H9 (cell line): ENCODE results near the gene PLD1. TPM values are rescaled to one million over a fixed set of nuclear protein-coding genes. Genes with fewer than 3 reads are reported as not detected.

Source experiments
- DNase-seq: peaks from one replicate; pipeline ENCODE4 v3.0.0-alpha.2; 2017
- H2AFZ ChIP-seq: one replicate; pipeline ENCODE4 v1.6.1; 2013; ENCODE audit warnings: mild to moderate bottlenecking, low read length, control low read depth, moderate library complexity
- H2AK5ac ChIP-seq: 2 replicates; pipeline ENCODE4 v1.6.1; 2013; ENCODE audit warnings: low read length, control low read depth, mixed read lengths; ENCODE audit not compliant: insufficient read length
- H2BK120ac ChIP-seq: one replicate; pipeline ENCODE4 v1.6.1; 2013; ENCODE audit warnings: low read depth, mild to moderate bottlenecking, low read length, control low read depth, inconsistent platforms; ENCODE audit not compliant: poor library complexity, severe bottlenecking
- H2BK12ac ChIP-seq: 2 replicates; pipeline ENCODE4 v1.6.1; 2013; ENCODE audit warnings: low read length, control low read depth, mixed read lengths, low read depth; ENCODE audit not compliant: insufficient read length
- H2BK15ac ChIP-seq: 2 replicates; pipeline ENCODE4 v1.6.1; 2013; ENCODE audit warnings: low read depth, low read length, control low read depth
- H2BK20ac ChIP-seq: one replicate; pipeline ENCODE4 v1.6.1; 2013; ENCODE audit warnings: low read depth, mild to moderate bottlenecking, low read length, control low read depth, inconsistent platforms; ENCODE audit not compliant: poor library complexity, severe bottlenecking
- H2BK5ac ChIP-seq: 2 replicates; pipeline ENCODE4 v1.6.1; 2013; ENCODE audit warnings: low read length, control low read depth, mixed read lengths; ENCODE audit not compliant: insufficient read length
- H3K14ac ChIP-seq: 2 replicates; pipeline ENCODE4 v1.6.1; 2013; ENCODE audit warnings: low read length, control low read depth; ENCODE audit not compliant: insufficient read depth
- H3K18ac ChIP-seq: 2 replicates; pipeline ENCODE4 v1.6.1; 2013; ENCODE audit warnings: low read depth, mild to moderate bottlenecking, mixed read lengths, low read length, control low read depth; ENCODE audit not compliant: insufficient read length
- H3K23ac ChIP-seq: 2 replicates; pipeline ENCODE4 v1.6.1; 2013; ENCODE audit warnings: low read length, control low read depth, mixed read lengths, low read depth; ENCODE audit not compliant: insufficient read length
- H3K23me2 ChIP-seq: 2 replicates; pipeline ENCODE4 v1.6.1; 2013; ENCODE audit warnings: low read depth, mild to moderate bottlenecking, mixed read lengths, low read length, control low read depth; ENCODE audit not compliant: insufficient read length, poor library complexity, severe bottlenecking
- H3K27ac ChIP-seq: 2 replicates; pipeline ENCODE4 v1.5.1; 2013; ENCODE audit warnings: low read length, control low read depth, mixed read lengths, low read depth; ENCODE audit not compliant: insufficient read length
- H3K27me3 ChIP-seq: 2 replicates; pipeline ENCODE4 v1.6.1; 2013; ENCODE audit warnings: low read length, control low read depth, inconsistent platforms; ENCODE audit not compliant: insufficient read depth
- H3K4ac ChIP-seq: 2 replicates; pipeline ENCODE4 v1.6.1; 2013; ENCODE audit warnings: low read depth, mild to moderate bottlenecking, control low read depth, inconsistent platforms, low read length, moderate library complexity
- H3K4me1 ChIP-seq: 2 replicates; pipeline ENCODE4 v1.6.1; 2013; ENCODE audit warnings: low read length, control low read depth, inconsistent platforms; ENCODE audit not compliant: insufficient read depth
- H3K4me2 ChIP-seq: 2 replicates; pipeline ENCODE4 v1.6.1; 2013; ENCODE audit warnings: low read length, control low read depth, mixed read lengths; ENCODE audit not compliant: insufficient read length, insufficient read depth
- H3K56ac ChIP-seq: 2 replicates; pipeline ENCODE4 v1.6.1; 2013; ENCODE audit warnings: low read depth, mild to moderate bottlenecking, mixed read lengths, low read length, control low read depth; ENCODE audit not compliant: insufficient read length
- H3K79me1 ChIP-seq: 2 replicates; pipeline ENCODE4 v1.6.1; 2013; ENCODE audit warnings: low read depth, mild to moderate bottlenecking, moderate library complexity, low read length, control low read depth, inconsistent platforms; ENCODE audit not compliant: insufficient read depth, poor library complexity, severe bottlenecking
- H3K79me2 ChIP-seq: 2 replicates; pipeline ENCODE4 v1.6.1; 2013; ENCODE audit warnings: low read length, control low read depth, inconsistent platforms; ENCODE audit not compliant: insufficient read depth
- H3K9ac ChIP-seq: 2 replicates; pipeline ENCODE4 v1.6.1; 2013; ENCODE audit warnings: low read length, control low read depth, mixed read lengths; ENCODE audit not compliant: insufficient read length; ENCODE audit errors: extremely low read depth
- H3K9me3 ChIP-seq: one replicate; pipeline ENCODE4 v1.6.1; 2013; ENCODE audit warnings: low read depth, low read length, inconsistent platforms; ENCODE audit not compliant: control insufficient read depth
- H3T11ph ChIP-seq: one replicate; pipeline ENCODE4 v1.6.1; 2013; ENCODE audit warnings: mild to moderate bottlenecking, low read length, control low read depth, inconsistent platforms
- H4K20me1 ChIP-seq: one replicate; pipeline ENCODE4 v1.6.1; 2013; ENCODE audit not compliant: control insufficient read depth, insufficient read length, insufficient read depth
- H4K5ac ChIP-seq: 2 replicates; pipeline ENCODE4 v1.6.1; 2013; ENCODE audit warnings: low read depth, mild to moderate bottlenecking, mixed read lengths, low read length, control low read depth; ENCODE audit not compliant: insufficient read length
- H4K8ac ChIP-seq: replicated peaks from 2 replicates; pipeline ENCODE4 v1.6.1; 2013; ENCODE audit warnings: low read length, control low read depth, mixed read lengths, low read depth; ENCODE audit not compliant: insufficient read length
- H4K91ac ChIP-seq: 2 replicates; pipeline ENCODE4 v1.6.1; 2013; ENCODE audit warnings: low read depth, mild to moderate bottlenecking, moderate library complexity, mixed read lengths, low read length, control low read depth; ENCODE audit not compliant: insufficient read length
- H3K27ac Mint-ChIP-seq, 3 experiments: 2 replicates in 2 of 3; 3 replicates in 1 of 3; pipeline ENCODE4 v1.8.0; 2020 to 2021; ENCODE audit warnings: mixed read lengths in 3 of 3, mild to moderate bottlenecking in 1 of 3, moderate library complexity in 1 of 3
- H3K27me3 Mint-ChIP-seq: 2 replicates; pipeline ENCODE4 v1.8.0; 2021; ENCODE audit warnings: low read depth, mild to moderate bottlenecking, moderate library complexity, mixed read lengths
- H3K36me3 Mint-ChIP-seq, 3 experiments: 2 replicates in 2 of 3; 3 replicates in 1 of 3; pipeline ENCODE4 v1.8.0; 2020 to 2021; ENCODE audit warnings: low read depth in 3 of 3, mixed read lengths in 3 of 3; ENCODE audit not compliant: insufficient read depth in 1 of 3
- H3K4me1 Mint-ChIP-seq, 2 experiments: 2 replicates each; pipeline ENCODE4 v1.8.0; 2020; ENCODE audit warnings: mixed read lengths in 2 of 2
- H3K4me3 Mint-ChIP-seq, 2 experiments: 2 replicates in 1 of 2; 3 replicates in 1 of 2; pipeline ENCODE4 v1.8.0; 2020 to 2021; ENCODE audit warnings: mild to moderate bottlenecking in 2 of 2, mixed read lengths in 2 of 2, moderate library complexity in 1 of 2
- H3K9me3 Mint-ChIP-seq, 2 experiments: 2 replicates in 1 of 2; 3 replicates in 1 of 2; pipeline ENCODE4 v1.8.0; 2020; ENCODE audit warnings: mild to moderate bottlenecking in 2 of 2, mixed read lengths in 2 of 2, moderate library complexity in 1 of 2
- WGBS: extraction: QIAGEN DNeasy Blood & Tissue Kit; methylation state at CpG from one replicate; pipeline ENCODE4 v1.1.7; 2013; ENCODE audit warnings: missing lambda C conversion rate, low lambda C conversion rate, mixed read lengths; ENCODE audit not compliant: insufficient read length; ENCODE audit errors: extremely low coverage; 5-methylcytosine and 5-hydroxymethylcytosine counted together
- total RNA-seq: library from RNA; stranded (reverse); gene quantifications from 2 replicates; pipeline ENCODE4 v1.2.1, GENCODE V29; 2021
- TF ChIP-seq, protein P1 (sequence below): fragments of 200-600 bp; sonication (generic); conservative IDR thresholded peaks from 3 replicates; pipeline ENCODE4 v1.8.0; 2021; ENCODE audit warnings: antibody characterized with exemption, mild to moderate bottlenecking

PLD1 gene
- total RNA-seq, 1 experiment from 2014 or later, result 1.8 TPM

DNA sequence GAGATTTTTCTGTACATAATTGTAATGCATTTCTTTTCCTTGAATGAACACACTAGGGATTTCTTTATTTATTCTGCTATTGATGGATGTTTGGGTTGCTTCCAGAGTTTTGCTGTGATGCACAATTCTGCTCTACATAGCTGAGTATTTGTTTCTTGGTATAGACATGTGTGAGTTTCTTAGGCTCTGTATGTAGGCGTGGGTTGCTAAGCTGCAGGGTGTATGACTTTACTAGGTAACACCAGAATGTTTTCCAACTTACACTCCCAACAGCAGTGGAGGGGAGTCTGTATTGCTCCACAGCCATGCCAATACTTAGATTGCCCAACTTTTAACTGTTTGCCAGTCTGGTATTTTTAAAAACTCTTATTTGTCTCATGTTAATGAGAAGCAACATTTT, 194.6 kb downstream of the PLD1 start:
- TF ChIP-seq, protein P1, sequence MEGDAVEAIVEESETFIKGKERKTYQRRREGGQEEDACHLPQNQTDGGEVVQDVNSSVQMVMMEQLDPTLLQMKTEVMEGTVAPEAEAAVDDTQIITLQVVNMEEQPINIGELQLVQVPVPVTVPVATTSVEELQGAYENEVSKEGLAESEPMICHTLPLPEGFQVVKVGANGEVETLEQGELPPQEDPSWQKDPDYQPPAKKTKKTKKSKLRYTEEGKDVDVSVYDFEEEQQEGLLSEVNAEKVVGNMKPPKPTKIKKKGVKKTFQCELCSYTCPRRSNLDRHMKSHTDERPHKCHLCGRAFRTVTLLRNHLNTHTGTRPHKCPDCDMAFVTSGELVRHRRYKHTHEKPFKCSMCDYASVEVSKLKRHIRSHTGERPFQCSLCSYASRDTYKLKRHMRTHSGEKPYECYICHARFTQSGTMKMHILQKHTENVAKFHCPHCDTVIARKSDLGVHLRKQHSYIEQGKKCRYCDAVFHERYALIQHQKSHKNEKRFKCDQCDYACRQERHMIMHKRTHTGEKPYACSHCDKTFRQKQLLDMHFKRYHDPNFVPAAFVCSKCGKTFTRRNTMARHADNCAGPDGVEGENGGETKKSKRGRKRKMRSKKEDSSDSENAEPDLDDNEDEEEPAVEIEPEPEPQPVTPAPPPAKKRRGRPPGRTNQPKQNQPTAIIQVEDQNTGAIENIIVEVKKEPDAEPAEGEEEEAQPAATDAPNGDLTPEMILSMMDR, result no peak
- Histone ChIP-seq H2AK5ac (no peak overlapping the region), H3K4me1 (no peaks in the 10 kb centered on the region), H4K20me1 (no peaks in the 10 kb centered on the region), H3K23ac (no peak overlapping the region), H4K91ac (no peak overlapping the region), H2BK5ac (no peak overlapping the region), H3K79me2 (no peaks in the 10 kb centered on the region), H3K23me2 (no peaks in the 10 kb centered on the region), H2BK120ac (no peak overlapping the region), H4K8ac (no peak overlapping the region), H3K4me2 (no peak overlapping the region), H3K27me3 (no peaks in the 10 kb centered on the region), H3K56ac (no peak overlapping the region), H3K9ac (no peak overlapping the region), H3K4ac (no peak overlapping the region), H4K5ac (no peak overlapping the region), H2AFZ (no peak overlapping the region), H3K9me3 (no peaks in the 10 kb centered on the region), H2BK20ac (no peak overlapping the region), H3K27ac (no peak overlapping the region), H3K18ac (no peak overlapping the region), H3K79me1 (no peaks in the 10 kb centered on the region), H3K14ac (no peak overlapping the region), H2BK15ac (no peak overlapping the region), H2BK12ac (no peak overlapping the region), H3T11ph (no peak overlapping the region)
- Mint-ChIP-seq H3K27ac (no peak overlapping the region), H3K27me3 (no peaks in the 10 kb centered on the region), H3K4me1 (peaks cover 2% of the 10 kb centered on the region in 2 experiments; a peak in 3 of 4 replicates), H3K4me3 (no peak overlapping the region), H3K36me3 (peaks cover 0 to 12% (median 0%) of the 10 kb centered on the region in 3 experiments; a peak in 4 of 7 replicates), H3K9me3 (peaks cover 2 to 4% of the 10 kb centered on the region in 2 experiments; a peak in 2 of 5 replicates)
- WGBS, result no CpG with 5 or more reads among the region's 1 CpG
- no peak for DNase-seq
